Esophagus muscularis mucosa (tissue), 4 donors: ENCODE measurements around the gene GPR84. TPM values are rescaled to one million over a fixed set of nuclear protein-coding genes. Genes with fewer than 3 reads are reported as not detected.

Experiments used
- DNase-seq: peaks from one replicate; pipeline ENCODE4 v3.0.0-alpha.2; 2017; ENCODE audit errors: extremely low spot score
- H3K27ac ChIP-seq, 4 donors: fragments of 200-600 bp; sonication (generic); replicated peaks in 1 of 4; 1 replicate in 3 of 4; 2 replicates in 1 of 4; pipeline ENCODE4 v1.5.1; 2016 to 2019; ENCODE audit warnings: mild to moderate bottlenecking in 1 of 4
- H3K27me3 ChIP-seq, 4 donors: fragments of 200-600 bp; sonication (generic); one replicate each; pipeline versions ENCODE4 v1.5.1 to v1.6.0; 2016 to 2019
- H3K36me3 ChIP-seq, 4 donors: fragments of 200-600 bp; sonication (generic); one replicate each; pipeline ENCODE4 v1.5.1; 2016 to 2019
- H3K4me1 ChIP-seq, 4 donors: fragments of 200-600 bp; sonication (generic); one replicate each; pipeline ENCODE4 v1.5.1; 2016 to 2019
- H3K4me3 ChIP-seq, 4 donors: fragments of 200-600 bp; sonication (generic); 1 replicate in 2 of 4; 2 replicates in 2 of 4; pipeline ENCODE4 v1.5.1; 2016 to 2019; ENCODE audit warnings: mild to moderate bottlenecking in 4 of 4, moderate library complexity in 1 of 4
- H3K9me3 ChIP-seq, 4 donors: fragments of 200-600 bp; sonication (generic); 1 replicate in 3 of 4; 2 replicates in 1 of 4; pipeline ENCODE4 v1.5.1; 2016 to 2019
- EP300 ChIP-seq: sonication (generic); formaldehyde crosslinking; IDR thresholded peaks from one replicate; pipeline ENCODE4 v1.6.1; 2017; ENCODE audit warnings: antibody characterized with exemption
- POLR2A ChIP-seq: fragments of 450-650 bp; IDR thresholded peaks from one replicate; pipeline ENCODE4 v1.6.1; 2017; ENCODE audit warnings: antibody characterized with exemption, moderate library complexity, mild to moderate bottlenecking, low read depth
- POLR2AphosphoS5 ChIP-seq, 2 donors: sonication (generic); formaldehyde crosslinking; IDR thresholded peaks; one replicate each; pipeline ENCODE4 v1.6.1; 2017; ENCODE audit warnings: antibody characterized with exemption in 2 of 2
- WGBS: methylation state at CpG from one replicate; pipeline ENCODE4 v1.1.5; 2018; 5-methylcytosine and 5-hydroxymethylcytosine counted together
- intact Hi-C: fragments of 100-400 bp; cut with DNase I; formaldehyde crosslinking; loops from one replicate; pipeline ENCODE4 v1.15.1; 2023
- total RNA-seq, 4 donors: library from RNA; depleted of rRNA; stranded (reverse); fragments of >200 nt; gene quantifications; one replicate each; pipeline versions ENCODE4 v1.1.0 to v1.2.1, GENCODE V29; 2016
- TF ChIP-seq, protein P1 (sequence below), 3 experiments: fragments of 200-600 bp in 2 of 3; fragments of 450-650 bp in 1 of 3; sonication (generic) in 2 of 3; IDR thresholded peaks; one replicate each; pipeline ENCODE4 v1.5.1; 2017 to 2019; ENCODE audit warnings: antibody characterized with exemption in 3 of 3, mild to moderate bottlenecking in 2 of 3, moderate library complexity in 1 of 3

Gene GPR84
- total RNA-seq, 4 donors from 2014 or later: 0.66 TPM; not detected in 3

DNA sequence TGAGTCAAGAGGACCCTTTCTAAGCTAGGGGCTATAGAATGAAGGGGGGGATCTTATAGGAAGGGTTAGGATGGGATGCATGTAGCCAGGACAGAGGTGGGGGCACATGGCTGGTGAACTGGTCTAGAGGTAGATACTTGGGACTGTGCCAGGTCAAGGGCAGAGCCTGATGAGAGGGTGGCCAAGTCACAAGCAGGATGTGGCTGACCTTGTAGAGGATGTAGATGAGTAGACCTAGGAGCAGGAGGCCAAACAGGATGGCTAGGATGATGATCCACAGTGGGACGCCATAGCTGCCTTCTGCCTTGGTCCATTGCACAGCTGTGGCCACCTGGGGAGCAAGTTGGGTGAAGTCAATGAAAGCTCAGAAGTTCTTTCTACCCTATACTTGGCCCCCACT is 32.9 kb upstream of the GPR84 start:
- peak overlapping the region in 2 of 4 donors; percentile 11 to 27 for H3K27ac ChIP-seq
- H3K27me3 ChIP-seq: no peaks in the 10 kb centered on the region
- DNase-seq: no peak
- TF ChIP-seq, protein P1, sequence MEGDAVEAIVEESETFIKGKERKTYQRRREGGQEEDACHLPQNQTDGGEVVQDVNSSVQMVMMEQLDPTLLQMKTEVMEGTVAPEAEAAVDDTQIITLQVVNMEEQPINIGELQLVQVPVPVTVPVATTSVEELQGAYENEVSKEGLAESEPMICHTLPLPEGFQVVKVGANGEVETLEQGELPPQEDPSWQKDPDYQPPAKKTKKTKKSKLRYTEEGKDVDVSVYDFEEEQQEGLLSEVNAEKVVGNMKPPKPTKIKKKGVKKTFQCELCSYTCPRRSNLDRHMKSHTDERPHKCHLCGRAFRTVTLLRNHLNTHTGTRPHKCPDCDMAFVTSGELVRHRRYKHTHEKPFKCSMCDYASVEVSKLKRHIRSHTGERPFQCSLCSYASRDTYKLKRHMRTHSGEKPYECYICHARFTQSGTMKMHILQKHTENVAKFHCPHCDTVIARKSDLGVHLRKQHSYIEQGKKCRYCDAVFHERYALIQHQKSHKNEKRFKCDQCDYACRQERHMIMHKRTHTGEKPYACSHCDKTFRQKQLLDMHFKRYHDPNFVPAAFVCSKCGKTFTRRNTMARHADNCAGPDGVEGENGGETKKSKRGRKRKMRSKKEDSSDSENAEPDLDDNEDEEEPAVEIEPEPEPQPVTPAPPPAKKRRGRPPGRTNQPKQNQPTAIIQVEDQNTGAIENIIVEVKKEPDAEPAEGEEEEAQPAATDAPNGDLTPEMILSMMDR (IDR thresholded peaks at IDR 0.05): no peak
- peak in 1 of 2 donors; percentile 67 for TF ChIP-seq POLR2AphosphoS5 (IDR thresholded peaks at IDR 0.05)
- no peaks in the 10 kb centered on the region for H3K9me3 ChIP-seq
- 100% methylated on average over 1 of the region's 1 CpG for WGBS
- intact Hi-C loops: no loop called here
- peaks cover 0 to 34% (median 22%) of the 10 kb centered on the region in 4 donors for H3K4me1 ChIP-seq
- H3K4me3 ChIP-seq: no peak overlapping the region
- H3K36me3 ChIP-seq: peaks cover 75 to 94% (median 83%) of the 10 kb centered on the region in 4 donors

DNA sequence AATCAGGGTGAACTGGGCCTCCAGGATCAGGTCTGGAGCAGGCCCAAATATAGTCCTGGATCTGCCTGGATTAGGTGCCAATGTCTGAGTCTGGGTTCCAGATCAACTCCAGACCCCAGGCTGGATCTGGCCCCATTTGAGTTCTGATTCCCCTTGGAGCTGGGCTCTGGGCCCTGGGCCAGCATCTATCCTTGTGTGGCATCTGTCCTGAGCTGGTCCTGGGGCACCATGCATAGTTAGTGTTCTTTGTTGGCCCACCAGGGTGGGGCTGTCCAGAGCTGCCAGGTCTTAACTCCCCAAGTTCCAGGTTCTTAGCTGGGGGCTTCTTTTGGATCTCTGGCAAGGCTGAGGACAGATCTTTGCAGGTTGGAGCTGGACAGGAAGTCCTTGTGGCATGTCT is 31.3 kb upstream of the GPR84 start:
- peak overlapping the region in 1 of 4 donors; percentile 68 for H3K27ac ChIP-seq
- TF ChIP-seq EP300 (no peak), POLR2AphosphoS5 (IDR thresholded peaks at IDR 0.05) (peak in 1 of 2 donors; percentile 7), POLR2A (no peak)
- TF ChIP-seq, protein P1 (IDR thresholded peaks at IDR 0.05): no peak
- intact Hi-C loops: no loop called here

DNA sequence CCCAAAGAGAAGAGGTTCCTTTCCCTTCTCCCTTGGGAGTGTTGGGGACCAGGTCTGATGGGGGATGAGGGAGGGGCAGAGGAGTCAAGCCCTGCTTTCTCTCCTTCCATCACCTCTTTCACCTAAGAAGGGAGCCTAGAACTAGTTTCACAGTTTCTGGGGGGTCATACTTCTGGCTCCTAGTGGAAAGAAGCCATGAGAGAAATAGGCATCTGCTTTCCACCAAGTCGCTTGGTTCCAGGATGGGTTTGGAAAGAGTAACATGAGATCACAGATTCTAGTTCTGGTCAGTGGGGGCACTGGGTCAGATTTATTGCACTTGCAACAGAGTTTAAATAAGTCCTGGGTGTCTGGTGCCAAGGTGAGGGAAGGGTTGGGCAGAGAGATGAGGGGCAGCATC is 30.7 kb upstream of the GPR84 start:
- 88% methylated on average over 1 of the region's 1 CpG for WGBS
- Histone ChIP-seq H3K4me3 (no peak overlapping the region), H3K27me3 (no peaks in the 10 kb centered on the region), H3K27ac (peak overlapping the region in 3 of 4 donors; percentile 30 to 68 (median 51)), H3K36me3 (peaks cover 53 to 72% (median 61%) of the 10 kb centered on the region in 4 donors), H3K4me1 (peaks cover 8 to 56% (median 29%) of the 10 kb centered on the region in 4 donors), H3K9me3 (no peaks in the 10 kb centered on the region)
- no peak for DNase-seq
- intact Hi-C loops: no loop called here
- TF ChIP-seq, protein P1 (IDR thresholded peaks at IDR 0.05): no peak
- TF ChIP-seq EP300 (no peak), POLR2AphosphoS5 (IDR thresholded peaks at IDR 0.05) (peak in 1 of 2 donors; percentile 44), POLR2A (no peak)

More for the DNA sequence above, 31.3 kb upstream of the GPR84 start:
- no peak for DNase-seq
- Histone ChIP-seq H3K27me3 (no peaks in the 10 kb centered on the region), H3K9me3 (no peaks in the 10 kb centered on the region), H3K4me3 (no peak overlapping the region), H3K4me1 (peaks cover 8 to 50% (median 30%) of the 10 kb centered on the region in 4 donors), H3K36me3 (peaks cover 59 to 78% (median 67%) of the 10 kb centered on the region in 4 donors)

DNA sequence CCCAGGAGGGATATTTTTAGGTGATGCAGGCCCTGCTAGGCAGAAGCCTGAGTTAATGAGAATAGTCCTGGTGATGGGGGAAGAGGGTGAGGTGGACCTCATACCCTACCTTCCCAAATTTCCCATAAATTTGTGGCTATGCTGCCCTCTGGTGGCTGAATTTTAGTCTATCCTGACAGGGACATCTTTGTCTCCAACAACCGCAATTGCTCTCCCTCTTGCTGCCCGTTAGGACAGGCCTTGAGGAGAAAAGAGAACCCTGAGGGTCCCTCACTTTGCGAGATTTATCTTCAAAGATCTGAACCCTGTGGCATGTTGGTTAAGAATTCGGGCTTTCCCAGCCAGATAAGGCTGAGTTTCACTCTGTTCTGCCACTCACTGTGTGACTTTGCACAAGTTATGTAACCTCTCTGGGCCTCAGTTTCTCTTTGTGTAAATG is 30.0 kb upstream of the GPR84 start:
- intact Hi-C loops: no loop called here
- no peak for DNase-seq
- H3K27ac ChIP-seq: peak overlapping the region in 3 of 4 donors; percentile 30 to 68 (median 51)
- no peak overlapping the region for H3K4me3 ChIP-seq
- H3K27me3 ChIP-seq: no peaks in the 10 kb centered on the region
- TF ChIP-seq, protein P1 (IDR thresholded peaks at IDR 0.05): peak; percentile 53 to 76 (median 54)
- peak in 1 of 2 donors; percentile 23 for TF ChIP-seq POLR2AphosphoS5 (IDR thresholded peaks at IDR 0.05)
- no peak for TF ChIP-seq EP300
- no peak for TF ChIP-seq POLR2A
- no peaks in the 10 kb centered on the region for H3K9me3 ChIP-seq
- peaks cover 47 to 65% (median 54%) of the 10 kb centered on the region in 4 donors for H3K36me3 ChIP-seq
- H3K4me1 ChIP-seq: peaks cover 8 to 51% (median 27%) of the 10 kb centered on the region in 4 donors
- WGBS: 46% methylated on average over 4 of the region's 4 CpGs

DNA sequence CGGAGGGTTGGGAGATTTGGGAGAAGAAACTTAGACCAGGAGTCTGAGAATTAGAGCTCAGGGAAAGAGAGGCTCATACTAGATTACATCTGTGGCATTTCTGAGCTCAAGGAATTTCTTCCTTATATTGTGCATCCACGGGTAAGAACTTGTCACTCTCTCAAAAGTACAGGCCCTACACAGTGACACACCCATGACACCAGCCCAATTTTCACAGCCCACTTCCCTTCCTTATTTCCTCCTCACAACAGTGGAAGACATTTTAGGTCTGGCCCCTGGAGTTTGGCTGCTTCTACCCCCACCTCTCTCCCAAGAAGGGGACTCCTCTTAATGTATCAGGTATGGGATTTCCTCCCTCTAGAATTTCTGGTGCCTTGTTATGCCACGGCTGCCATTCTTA is 29.5 kb upstream of the GPR84 start:
- TF ChIP-seq, protein P1 (IDR thresholded peaks at IDR 0.05): no peak
- Histone ChIP-seq H3K27ac (peak overlapping the region; percentile 20 to 68 (median 40)), H3K9me3 (no peaks in the 10 kb centered on the region), H3K27me3 (no peaks in the 10 kb centered on the region), H3K36me3 (peaks cover 41 to 60% (median 49%) of the 10 kb centered on the region in 4 donors), H3K4me3 (no peak overlapping the region), H3K4me1 (peaks cover 8 to 47% (median 27%) of the 10 kb centered on the region in 4 donors)
- no peak for DNase-seq
- 68% methylated on average over 3 of the region's 3 CpGs for WGBS
- intact Hi-C loops: no loop called here
